Spleen (tissue), 7 donors: ENCODE results near the gene PELO.

Experiments
- CTCF ChIP-seq, 11 experiments: fragments of 200-600 bp in 7 of 11; fragments of 450-650 bp in 4 of 11; sonication (generic) in 4 of 11; IDR thresholded peaks in 8 of 11; conservative IDR thresholded peaks in 3 of 11; 1 replicate in 7 of 11; 2 replicates in 4 of 11; pipeline versions ENCODE4 v1.4.0 to v1.8.0; 2016 to 2021; ENCODE audit warnings: antibody characterized with exemption in 11 of 11, inconsistent platforms in 4 of 11, mild to moderate bottlenecking in 1 of 11
- POLR2A ChIP-seq, 3 donors: fragments of 450-650 bp; IDR thresholded peaks; one replicate each; pipeline ENCODE4 v1.5.1; 2017; ENCODE audit warnings: antibody characterized with exemption in 3 of 3, mild to moderate bottlenecking in 1 of 3
- donor health status: DM: no; HTN: no; CAD: no; lungs with moderate emphysema.
- donor health status: DM: no; HTN: no; CAD: no.
- donor health status: DM: no; HTN: no; CAD: no.

DNA sequence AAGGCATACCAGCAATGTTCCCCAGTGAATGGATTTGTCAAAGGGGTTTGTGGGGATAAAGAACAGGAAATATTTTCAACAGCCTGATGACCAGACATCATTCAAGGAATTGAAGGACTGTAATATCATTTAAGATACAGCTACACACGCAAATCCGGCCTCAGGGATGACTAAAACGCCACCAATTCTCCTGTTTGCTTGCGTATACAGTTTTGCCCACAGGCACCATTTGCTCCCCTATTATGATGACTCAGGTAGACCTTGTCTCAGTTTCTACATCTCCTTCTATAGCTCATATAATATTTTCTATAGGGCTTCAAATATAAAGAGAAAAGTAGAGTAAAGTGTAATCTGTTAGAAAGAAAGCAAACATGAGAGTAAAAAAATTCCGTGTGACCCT is 29.7 kb upstream of the PELO start:
- TF ChIP-seq CTCF (IDR thresholded peaks at IDR 0.05 in 8 of 11, conservative IDR thresholded peaks at IDR 0.05 in 3 of 11) (no peak), POLR2A (IDR thresholded peaks at IDR 0.05) (no peak)
